NCI-H1436 treated with DMSO at 0.1 percent for 48 hours (cell line): Measurements from ENCODE around the gene LY6G6F.

ENCODE experiments used
- DNase-seq: peaks from one replicate; lab custom pipeline; 2025; lab: John Stamatoyannopoulos, UW

The LY6G6F gene

GRCh38 chr6:31723980-31724691 lies 17.5 kb downstream of the LY6G6F start:
- DNase-seq: no peak

GRCh38 chr6:31725502-31726350 lies 19.1 kb downstream of the LY6G6F start:
- no peak for DNase-seq

DNA sequence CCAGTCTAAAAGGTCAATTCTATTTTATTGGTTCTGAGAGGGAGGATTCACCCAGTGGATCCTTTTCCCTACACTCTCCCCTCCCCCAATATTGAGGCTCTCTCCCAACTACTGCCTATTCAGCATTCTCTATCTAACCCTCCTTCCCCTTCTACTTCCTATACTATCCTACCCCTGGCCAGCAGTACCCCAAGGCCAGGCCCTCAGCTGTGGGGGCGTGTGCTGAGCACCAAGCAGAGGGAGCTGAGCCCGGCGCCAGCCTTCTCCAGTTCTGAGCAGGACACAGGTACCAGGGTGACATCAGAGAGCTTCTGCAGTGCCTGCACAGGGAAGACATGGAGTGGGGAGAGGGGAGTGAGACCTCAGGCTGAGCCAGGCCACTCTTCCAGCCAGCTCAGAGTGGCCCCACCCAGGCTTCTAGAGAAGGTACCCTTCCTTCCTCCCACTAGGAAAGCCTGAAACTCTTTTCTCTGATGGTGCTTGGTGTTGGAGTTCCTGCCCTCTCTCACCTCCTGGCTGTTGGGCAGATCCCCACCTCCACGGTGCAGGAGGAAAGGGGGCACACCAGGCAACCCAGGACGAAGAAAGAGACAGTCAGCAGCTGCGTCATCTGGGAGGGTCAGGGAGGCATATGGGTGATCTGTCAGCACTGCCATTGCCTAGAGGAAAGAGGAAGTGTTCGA lies 20.5 kb downstream of the LY6G6F start:
- DNase-seq: no peak

DNA sequence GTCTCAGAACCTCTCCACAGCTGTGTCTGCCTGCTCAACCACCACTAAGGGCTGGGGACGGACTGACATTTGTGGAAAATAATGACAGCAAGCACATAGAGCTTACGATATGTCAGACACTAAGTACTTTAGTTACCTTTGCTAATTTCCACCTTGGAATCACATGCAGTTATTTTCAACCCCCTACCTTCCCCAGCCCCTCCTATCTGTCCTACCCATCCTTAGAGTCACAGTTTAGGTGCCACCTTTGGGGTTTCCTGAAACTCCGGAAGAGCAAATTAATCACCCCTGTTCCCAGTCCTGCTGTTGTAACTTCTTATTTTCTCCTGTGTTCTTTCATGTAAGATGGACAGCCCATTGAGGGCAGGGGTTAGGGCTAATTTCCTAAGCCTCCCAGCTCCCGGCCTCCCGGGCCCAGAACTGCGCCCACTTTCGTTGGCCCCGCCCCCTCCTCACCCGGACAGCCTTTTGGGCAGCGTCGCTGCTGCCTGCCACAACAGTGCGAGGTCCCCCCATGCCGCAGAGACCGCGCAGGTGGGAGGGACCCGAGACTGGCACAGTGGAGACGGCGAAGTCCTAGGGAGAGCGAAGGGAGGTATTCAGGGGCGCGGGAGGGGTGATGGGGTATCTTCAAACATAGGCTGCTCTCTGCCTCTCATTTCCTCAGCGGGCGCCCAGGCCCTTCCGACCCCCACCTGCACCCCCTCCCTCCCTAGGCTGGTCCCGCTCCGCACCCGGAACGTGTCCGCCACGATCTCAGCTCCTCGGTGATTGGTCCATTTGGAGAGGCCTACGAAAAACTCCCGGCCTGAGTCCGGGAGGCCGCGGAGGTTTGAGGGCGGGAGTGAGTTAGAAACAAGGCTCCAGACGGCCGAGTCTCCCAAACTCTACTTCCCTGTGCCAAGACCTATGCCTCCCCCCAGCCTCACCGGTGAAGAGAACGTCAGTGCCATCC lies 21.3 kb downstream of the LY6G6F start:
- no peak for DNase-seq

DNA sequence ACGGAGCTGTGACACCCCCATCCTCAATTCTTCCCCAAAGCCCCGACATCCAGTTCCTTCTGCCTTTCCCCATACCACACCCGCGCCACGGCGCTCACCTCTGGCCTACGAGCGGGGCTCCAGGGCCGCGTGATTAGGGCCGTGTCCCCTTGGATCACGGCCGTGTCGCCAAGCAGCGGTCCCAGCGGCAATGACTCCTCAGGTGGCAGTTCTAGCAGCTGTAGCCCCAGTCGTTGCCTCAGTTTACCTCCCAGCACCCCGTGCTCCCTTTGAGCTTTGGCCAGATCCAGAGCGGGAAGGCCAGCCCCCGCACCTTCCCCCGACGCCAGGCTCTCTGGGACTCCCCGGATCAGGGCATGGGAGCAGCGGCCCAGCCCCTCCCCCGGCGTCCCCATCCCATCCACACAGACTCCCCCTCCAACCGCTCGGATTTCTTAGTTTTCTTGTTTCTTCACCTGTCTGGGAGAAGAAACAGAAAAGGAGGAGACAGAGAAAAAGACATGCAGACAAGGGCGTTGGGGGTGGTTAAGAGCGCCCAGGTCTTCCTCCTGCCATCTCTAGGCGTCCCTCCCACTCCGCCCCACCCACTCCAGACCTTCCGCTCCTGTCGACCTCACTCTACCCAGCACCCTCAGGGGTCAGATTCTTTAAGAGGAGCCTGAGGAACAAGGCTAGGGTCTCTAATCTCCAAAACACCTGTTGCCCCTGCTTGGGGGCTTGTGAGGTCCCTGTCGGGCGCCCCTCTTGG lies 22.3 kb downstream of the LY6G6F start, which contains the start of gene DDAH2:
Gene DDAH2, minus strand, starts transcription at position 533 of the 748 bp plus-strand sequence. Its CDS starts 138 bp downstream, at position 395.
- no peak for DNase-seq

GRCh38 chr6:31729515-31729978 lies 22.9 kb downstream of the LY6G6F start:
- no peak for DNase-seq

- no peak for DNase-seq
Measured at GRCh38 chr6:31729979-31730630, 23.4 kb downstream of the LY6G6F start.

- no peak for DNase-seq
Measured at GRCh38 chr6:31730631-31731086, 24.0 kb downstream of the LY6G6F start.

DNA sequence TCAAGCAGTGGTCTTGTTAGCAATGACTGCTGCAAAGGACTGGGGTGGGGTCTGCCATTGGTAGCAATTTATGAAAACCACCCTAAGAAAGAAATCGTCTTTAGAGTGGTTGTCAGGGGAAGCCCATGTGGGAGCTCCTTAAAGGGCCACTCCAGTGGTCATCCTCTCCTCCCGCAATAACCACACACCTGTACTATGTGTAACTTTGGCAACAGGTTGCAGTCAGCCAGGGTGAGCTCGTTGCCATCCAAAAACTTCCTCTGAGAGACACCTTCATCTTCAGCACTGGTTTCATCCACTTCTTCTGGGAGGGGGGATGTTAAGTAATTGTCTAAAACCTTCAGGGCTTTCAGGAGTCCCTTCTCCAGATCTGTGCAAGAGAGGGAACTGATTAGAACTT lies 25.4 kb downstream of the LY6G6F start:
- DNase-seq: no peak

DNA sequence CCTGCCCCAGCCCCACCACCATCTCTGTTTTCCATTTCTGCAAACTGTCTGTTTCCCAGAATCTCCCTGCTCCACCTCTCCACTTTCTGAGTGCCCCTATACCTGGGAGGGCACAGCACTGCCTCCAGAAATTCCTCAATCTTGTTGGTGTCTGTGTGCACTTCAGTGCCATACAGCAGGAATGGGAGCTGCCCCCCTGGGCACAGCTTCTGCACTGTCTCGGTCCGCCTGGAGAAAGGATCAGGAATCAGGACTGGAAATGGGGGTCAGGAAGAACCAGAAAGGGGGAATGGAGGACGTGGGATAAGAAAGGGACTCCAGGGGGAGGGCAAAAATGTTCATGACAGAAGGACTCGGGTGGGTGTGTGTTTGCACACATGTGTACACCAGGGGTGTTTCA lies 27.1 kb downstream of the LY6G6F start:
- no peak for DNase-seq

- no peak for DNase-seq
Measured at GRCh38 chr6:31734247-31734820, 27.7 kb downstream of the LY6G6F start.

GRCh38 chr6:31734821-31735406 lies 28.2 kb downstream of the LY6G6F start:
- no peak for DNase-seq

GRCh38 chr6:31736021-31736767 lies 29.5 kb downstream of the LY6G6F start, which contains the start of gene CLIC1:
Gene CLIC1, minus strand, starts transcription at chr6:31736530. Its CDS starts 230 bp downstream, at chr6:31736300.
- peak; percentile 63 for DNase-seq

- no peak for DNase-seq
Measured at GRCh38 chr6:31736768-31737314, 30.2 kb downstream of the LY6G6F start.

DNA sequence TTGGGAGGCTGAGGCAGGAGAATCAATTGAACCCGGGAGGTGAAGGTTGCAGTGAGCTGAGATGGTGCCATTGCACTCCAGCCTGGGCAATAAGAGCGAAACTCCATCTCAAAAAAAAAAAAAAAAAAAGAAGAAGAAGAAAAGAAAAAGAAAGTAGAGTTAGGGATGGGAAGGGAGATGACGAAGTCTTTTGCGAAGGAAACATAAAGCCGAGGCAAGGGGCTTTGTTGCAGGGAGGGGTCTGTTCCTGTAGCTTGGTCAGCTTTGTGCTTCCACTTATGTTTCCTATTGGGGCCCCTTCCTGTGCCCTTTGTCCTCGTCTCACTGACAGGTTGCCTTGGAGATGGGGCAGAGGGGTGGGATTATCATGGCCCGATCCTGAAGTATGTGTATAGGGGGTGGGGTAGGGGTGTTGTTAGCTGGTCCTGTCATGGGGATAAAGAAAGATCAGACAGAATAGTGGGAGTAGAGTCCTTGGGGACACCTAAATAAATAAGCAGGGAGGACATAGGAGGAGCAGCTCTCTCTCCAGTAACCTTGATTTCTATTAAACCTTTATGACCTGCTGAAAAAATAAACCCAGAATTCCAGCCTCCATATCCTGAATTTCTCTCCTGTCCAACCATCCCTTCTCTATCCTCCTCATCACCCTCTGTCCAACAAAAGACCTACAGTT lies 30.8 kb downstream of the LY6G6F start:
- no peak for DNase-seq

- no peak for DNase-seq
Measured at GRCh38 chr6:31737991-31738979, 31.6 kb downstream of the LY6G6F start.
